ENCODE results near the gene ADGRB3. TPM values are rescaled to one million over a fixed set of nuclear protein-coding genes. Genes with fewer than 3 reads are reported as not detected.
A peak's percentile ranks its signal among the peaks of the same experiment; 100 is the strongest.

ADGRB3 gene
- total RNA-seq, 1 donor from 2014 or later = 1.5 TPM

GRCh38 chr6:68776354-68776753, 141.3 kb downstream of the ADGRB3 start:
- H3K4me3 ChIP-seq = no peak overlapping the region
- Mint-ChIP-seq H3K27me3 (ENCODE audit: insufficient read depth, low read depth) (peaks cover 2% of the 10 kb centered on the region), H3K36me3 (no peaks in the 10 kb centered on the region), H3K4me1 (peaks cover 8% of the 10 kb centered on the region), H3K27ac (no peak overlapping the region), H3K4me3 (no peak overlapping the region), H3K9me3 (no peaks in the 10 kb centered on the region)
- no peaks in the 10 kb centered on the region for H3K79me2 ChIP-seq (ENCODE audit: low read depth)
- TF ChIP-seq EZH2 (IDR thresholded peaks at IDR 0.05) (no peak), EZH2phosphoT487 (IDR thresholded peaks at IDR 0.05) (no peak)
- TF ChIP-seq, protein P1, sequence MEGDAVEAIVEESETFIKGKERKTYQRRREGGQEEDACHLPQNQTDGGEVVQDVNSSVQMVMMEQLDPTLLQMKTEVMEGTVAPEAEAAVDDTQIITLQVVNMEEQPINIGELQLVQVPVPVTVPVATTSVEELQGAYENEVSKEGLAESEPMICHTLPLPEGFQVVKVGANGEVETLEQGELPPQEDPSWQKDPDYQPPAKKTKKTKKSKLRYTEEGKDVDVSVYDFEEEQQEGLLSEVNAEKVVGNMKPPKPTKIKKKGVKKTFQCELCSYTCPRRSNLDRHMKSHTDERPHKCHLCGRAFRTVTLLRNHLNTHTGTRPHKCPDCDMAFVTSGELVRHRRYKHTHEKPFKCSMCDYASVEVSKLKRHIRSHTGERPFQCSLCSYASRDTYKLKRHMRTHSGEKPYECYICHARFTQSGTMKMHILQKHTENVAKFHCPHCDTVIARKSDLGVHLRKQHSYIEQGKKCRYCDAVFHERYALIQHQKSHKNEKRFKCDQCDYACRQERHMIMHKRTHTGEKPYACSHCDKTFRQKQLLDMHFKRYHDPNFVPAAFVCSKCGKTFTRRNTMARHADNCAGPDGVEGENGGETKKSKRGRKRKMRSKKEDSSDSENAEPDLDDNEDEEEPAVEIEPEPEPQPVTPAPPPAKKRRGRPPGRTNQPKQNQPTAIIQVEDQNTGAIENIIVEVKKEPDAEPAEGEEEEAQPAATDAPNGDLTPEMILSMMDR (IDR thresholded peaks at IDR 0.05) = no peak
- no peak for DNase-seq (ENCODE audit: low spot score)
- H3K9me3 ChIP-seq (ENCODE audit: low read depth) = no peaks in the 10 kb centered on the region
- no peaks in the 10 kb centered on the region for H3K4me1 ChIP-seq
- H3K27ac ChIP-seq = no peak overlapping the region
- H2AFZ ChIP-seq (replicated peaks) = no peak overlapping the region
- no peak overlapping the region for H3K4me2 ChIP-seq
- H4K20me1 ChIP-seq (ENCODE audit: low read depth) = no peaks in the 10 kb centered on the region
- H3F3A ChIP-seq (ENCODE audit: low read depth) = no peaks in the 10 kb centered on the region
- H3K9ac ChIP-seq = no peak overlapping the region
- no peaks in the 10 kb centered on the region for H3K36me3 ChIP-seq
- no peaks in the 10 kb centered on the region for H3K27me3 ChIP-seq

- H3F3A ChIP-seq (ENCODE audit: low read depth) = no peaks in the 10 kb centered on the region
- DNase-seq (ENCODE audit: low spot score) = no peak
- H3K79me2 ChIP-seq (ENCODE audit: low read depth) = no peaks in the 10 kb centered on the region
- Mint-ChIP-seq H3K4me3 (no peak overlapping the region), H3K27me3 (ENCODE audit: insufficient read depth, low read depth) (no peaks in the 10 kb centered on the region), H3K4me1 (peaks cover 8% of the 10 kb centered on the region), H3K9me3 (no peaks in the 10 kb centered on the region), H3K27ac (no peak overlapping the region), H3K36me3 (peaks cover 1% of the 10 kb centered on the region)
- no peaks in the 10 kb centered on the region for H4K20me1 ChIP-seq (ENCODE audit: low read depth)
- H2AFZ ChIP-seq (replicated peaks) = no peak overlapping the region
- H3K4me1 ChIP-seq = no peaks in the 10 kb centered on the region
- no peak overlapping the region for H3K9ac ChIP-seq
- no peak overlapping the region for H3K4me2 ChIP-seq
- H3K36me3 ChIP-seq = no peaks in the 10 kb centered on the region
- H3K27ac ChIP-seq = no peak overlapping the region
- H3K27me3 ChIP-seq = no peaks in the 10 kb centered on the region
- no peaks in the 10 kb centered on the region for H3K9me3 ChIP-seq (ENCODE audit: low read depth)
- TF ChIP-seq, protein P1 (IDR thresholded peaks at IDR 0.05) = no peak
- no peak for TF ChIP-seq EZH2phosphoT487 (IDR thresholded peaks at IDR 0.05)
- TF ChIP-seq EZH2 (IDR thresholded peaks at IDR 0.05) = no peak
- H3K4me3 ChIP-seq = no peak overlapping the region
These were observed 142.9 kb downstream of the ADGRB3 start for GRCh38 chr6:68777956-68778355.

DNA sequence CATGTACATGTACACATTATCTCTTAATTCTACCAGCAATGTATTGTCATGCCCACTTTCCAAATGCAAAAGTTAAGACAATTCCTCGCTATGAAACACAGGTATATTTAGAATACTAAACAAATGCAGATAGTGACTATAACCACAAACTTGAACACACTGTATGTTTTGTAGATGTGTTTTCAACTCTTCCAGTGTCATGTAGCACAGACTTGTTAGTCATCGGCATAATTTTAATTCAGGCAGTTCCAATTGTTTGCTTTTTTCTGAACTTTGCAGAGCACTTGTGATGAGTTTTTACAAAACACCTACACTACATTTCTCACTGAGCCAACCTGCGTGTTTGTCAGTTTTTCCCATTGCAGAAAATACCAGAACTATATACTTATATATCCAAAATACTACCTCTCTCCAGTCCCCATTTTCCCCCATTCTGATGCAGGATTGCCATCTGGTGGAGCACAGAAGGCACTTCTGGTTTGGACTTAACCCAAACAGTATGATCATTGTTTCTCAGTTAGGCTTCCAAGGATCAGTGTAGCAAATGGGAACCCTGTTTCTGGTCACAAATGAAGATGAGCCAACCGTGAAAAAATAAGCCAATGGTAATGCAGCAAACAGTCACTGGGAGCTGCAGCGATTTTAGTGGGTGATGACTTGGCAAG, 143.4 kb downstream of the ADGRB3 start:
- H2AFZ ChIP-seq (replicated peaks) = no peak overlapping the region
- DNase-seq (ENCODE audit: low spot score) = peak; percentile 68
- no peak overlapping the region for H3K4me2 ChIP-seq
- no peak overlapping the region for H3K9ac ChIP-seq
- H3K4me3 ChIP-seq = no peak overlapping the region
- H3K4me1 Mint-ChIP-seq = peaks cover 8% of the 10 kb centered on the region
- no peak for TF ChIP-seq EZH2phosphoT487 (IDR thresholded peaks at IDR 0.05)
- TF ChIP-seq, protein P1 (IDR thresholded peaks at IDR 0.05) = peak; percentile 83
- no peaks in the 10 kb centered on the region for H3K36me3 ChIP-seq
- no peaks in the 10 kb centered on the region for H3K27me3 ChIP-seq
- no peaks in the 10 kb centered on the region for H3K79me2 ChIP-seq (ENCODE audit: low read depth)
- no peaks in the 10 kb centered on the region for H3F3A ChIP-seq (ENCODE audit: low read depth)
- no peaks in the 10 kb centered on the region for H3K9me3 ChIP-seq (ENCODE audit: low read depth)
- no peak overlapping the region for H3K27ac ChIP-seq
- H3K9me3 Mint-ChIP-seq = no peaks in the 10 kb centered on the region
- H3K4me3 Mint-ChIP-seq = no peak overlapping the region
- no peaks in the 10 kb centered on the region for H3K4me1 ChIP-seq
- no peaks in the 10 kb centered on the region for H4K20me1 ChIP-seq (ENCODE audit: low read depth)
- H3K36me3 Mint-ChIP-seq = peaks cover 1% of the 10 kb centered on the region
- no peak overlapping the region for H3K27ac Mint-ChIP-seq
- no peaks in the 10 kb centered on the region for H3K27me3 Mint-ChIP-seq (ENCODE audit: insufficient read depth, low read depth)

All from neural progenitor cell (in vitro differentiated cells).